ENCODE results near the gene TTLL11. TPM values are rescaled to one million over a fixed set of nuclear protein-coding genes. Genes with fewer than 3 reads are reported as not detected.
"Not testable (repeated sequence)": the region's sequence is repeated elsewhere in the genome, so short reads cannot be mapped to it uniquely, and the experiment has no call there.

TTLL11 gene
- total RNA-seq, 1 donor, result 1.0 TPM

DNA sequence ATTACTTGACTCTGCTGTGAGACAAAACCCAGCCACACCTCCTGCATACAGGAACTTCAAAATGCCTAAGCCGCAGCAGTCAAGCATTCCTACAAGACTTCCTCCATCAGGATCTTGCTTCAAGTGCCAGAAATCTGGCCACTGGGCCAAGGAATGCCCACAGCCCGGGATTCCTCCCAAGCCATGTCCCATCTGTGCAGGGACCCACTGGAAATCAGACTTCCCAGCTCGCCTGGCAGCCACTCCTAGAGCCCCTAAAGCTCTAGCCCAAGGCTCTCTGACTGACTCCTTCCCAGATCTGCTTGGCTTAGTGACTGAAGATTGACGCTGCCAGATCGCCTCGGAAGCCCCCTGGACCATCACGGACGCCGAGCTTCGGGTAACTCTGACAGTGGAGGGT is 300.6 kb downstream of the TTLL11 start:
- H3K4me3 ChIP-seq (ENCODE audit: low read length); H3K4me1 ChIP-seq (ENCODE audit: insufficient read depth, low read length); H3K27me3 ChIP-seq (ENCODE audit: insufficient read depth, low read length); H3K9me3 ChIP-seq (ENCODE audit: low read depth, low read length): not testable (repeated sequence)

DNA sequence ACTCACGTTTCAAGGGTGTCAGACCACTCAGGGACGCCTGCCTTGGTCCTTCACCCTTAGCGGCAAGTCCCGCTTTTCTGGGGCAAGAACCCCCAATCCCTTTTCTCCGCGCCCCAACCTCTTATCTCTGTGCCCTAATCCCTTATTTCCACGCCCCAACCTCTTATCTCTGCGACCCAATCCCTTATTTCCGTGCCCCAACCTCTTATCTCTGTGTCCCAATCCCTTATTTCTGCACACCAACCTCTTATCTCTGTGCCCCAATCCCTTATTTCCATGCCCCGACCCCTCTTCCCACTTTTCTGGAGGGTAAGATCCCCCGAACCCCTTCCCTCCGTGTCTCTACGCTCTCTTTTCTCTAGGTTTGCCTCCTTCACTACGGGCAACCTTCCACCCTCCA is 302.3 kb downstream of the TTLL11 start:
- Histone ChIP-seq H3K9me3 (ENCODE audit: low read depth, low read length) (no peaks in the 10 kb centered on the region), H3K4me1 (ENCODE audit: insufficient read depth, low read length) (no peaks in the 10 kb centered on the region), H3K4me3 (ENCODE audit: low read length) (no peak overlapping the region), H3K27me3 (ENCODE audit: insufficient read depth, low read length) (no peaks in the 10 kb centered on the region)

- no peak overlapping the region for H3K4me3 ChIP-seq (ENCODE audit: low read length)
Observed at GRCh38 chr9:121788686-121789366, 304.3 kb downstream of the TTLL11 start.

DNA sequence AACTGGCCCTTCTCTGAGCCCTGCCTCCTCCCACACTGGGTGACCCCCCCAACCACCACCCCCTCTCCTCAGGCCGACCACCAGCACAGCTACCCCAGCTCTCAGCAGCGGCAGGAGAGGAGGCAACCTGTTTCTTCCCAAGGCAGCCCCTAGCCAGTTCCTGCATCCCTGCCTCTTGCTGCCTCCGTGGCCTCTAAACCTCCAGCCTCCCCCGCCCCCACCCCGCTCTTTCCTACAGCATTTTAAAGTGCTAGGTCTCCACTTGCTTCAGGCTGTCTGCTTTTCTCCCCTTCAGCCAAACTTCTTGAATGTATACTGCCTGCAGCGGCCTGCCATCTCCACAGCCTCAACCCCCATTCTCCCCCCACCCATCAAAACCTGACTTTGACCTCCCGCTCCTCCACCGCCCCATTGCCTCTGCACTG is 306.1 kb downstream of the TTLL11 start:
- Histone ChIP-seq H3K4me1 (ENCODE audit: insufficient read depth, low read length) (no peaks in the 10 kb centered on the region), H3K4me3 (ENCODE audit: low read length) (no peak overlapping the region), H3K27me3 (ENCODE audit: insufficient read depth, low read length) (no peaks in the 10 kb centered on the region), H3K9me3 (ENCODE audit: low read depth, low read length) (no peaks in the 10 kb centered on the region)

More at GRCh38 chr9:121788686-121789366, 304.3 kb downstream of the TTLL11 start:
- no peaks in the 10 kb centered on the region for H3K4me1 ChIP-seq (ENCODE audit: insufficient read depth, low read length)
- no peaks in the 10 kb centered on the region for H3K9me3 ChIP-seq (ENCODE audit: low read depth, low read length)
- H3K27me3 ChIP-seq (ENCODE audit: insufficient read depth, low read length), result no peaks in the 10 kb centered on the region

GRCh38 chr9:121786543-121786948 is 306.6 kb downstream of the TTLL11 start:
- H3K4me1 ChIP-seq (ENCODE audit: insufficient read depth, low read length), result no peaks in the 10 kb centered on the region
- no peaks in the 10 kb centered on the region for H3K9me3 ChIP-seq (ENCODE audit: low read depth, low read length)
- H3K4me3 ChIP-seq (ENCODE audit: low read length), result no peak overlapping the region
- no peaks in the 10 kb centered on the region for H3K27me3 ChIP-seq (ENCODE audit: insufficient read depth, low read length)

- Histone ChIP-seq H3K4me3 (ENCODE audit: low read length) (no peak overlapping the region), H3K9me3 (ENCODE audit: low read depth, low read length) (no peaks in the 10 kb centered on the region), H3K27me3 (ENCODE audit: insufficient read depth, low read length) (no peaks in the 10 kb centered on the region), H3K4me1 (ENCODE audit: insufficient read depth, low read length) (no peaks in the 10 kb centered on the region)
Observed at GRCh38 chr9:121785673-121786542, 307.2 kb downstream of the TTLL11 start.

DNA sequence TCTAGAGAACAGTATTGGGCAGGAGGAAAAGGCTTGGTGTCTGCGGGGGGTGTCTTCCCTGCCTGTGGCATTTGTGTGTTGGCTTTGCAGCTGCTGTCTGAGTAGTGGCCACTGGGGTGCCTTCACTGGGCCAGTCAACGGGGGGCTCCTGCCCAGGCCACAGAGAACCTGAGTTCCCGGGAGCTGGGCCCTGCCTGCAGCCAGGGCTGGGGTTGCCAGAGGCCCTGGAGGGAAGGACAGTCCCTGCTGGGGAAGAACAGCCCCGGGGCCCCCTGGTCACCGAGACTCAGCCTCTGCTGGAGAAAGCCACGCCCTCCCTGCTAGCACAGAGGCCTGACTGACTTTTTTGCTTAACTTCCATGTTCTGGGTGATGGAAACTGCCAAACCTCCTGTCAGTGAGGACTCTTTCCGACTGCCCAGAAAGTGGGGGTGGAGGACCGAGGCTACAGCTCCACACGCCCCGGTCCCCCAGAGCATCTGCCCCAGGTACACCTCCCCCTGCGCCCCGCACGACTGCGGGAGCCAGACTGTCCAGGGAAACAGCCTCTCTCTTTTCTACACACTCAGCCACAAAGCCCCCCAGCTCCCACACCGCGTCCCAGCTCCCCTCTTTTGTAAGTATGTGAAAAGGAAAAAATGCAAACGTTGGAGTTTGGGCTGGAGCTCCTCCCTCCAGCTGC is 308.2 kb downstream of the TTLL11 start:
- Histone ChIP-seq H3K27me3 (ENCODE audit: insufficient read depth, low read length) (no peaks in the 10 kb centered on the region), H3K9me3 (ENCODE audit: low read depth, low read length) (no peaks in the 10 kb centered on the region), H3K4me1 (ENCODE audit: insufficient read depth, low read length) (no peaks in the 10 kb centered on the region), H3K4me3 (ENCODE audit: low read length) (no peak overlapping the region)

- Histone ChIP-seq H3K27me3 (ENCODE audit: insufficient read depth, low read length) (no peaks in the 10 kb centered on the region), H3K9me3 (ENCODE audit: low read depth, low read length) (no peaks in the 10 kb centered on the region), H3K4me1 (ENCODE audit: insufficient read depth, low read length) (no peaks in the 10 kb centered on the region), H3K4me3 (ENCODE audit: low read length) (no peak overlapping the region)
Observed at GRCh38 chr9:121783521-121784507, 309.3 kb downstream of the TTLL11 start.

DNA sequence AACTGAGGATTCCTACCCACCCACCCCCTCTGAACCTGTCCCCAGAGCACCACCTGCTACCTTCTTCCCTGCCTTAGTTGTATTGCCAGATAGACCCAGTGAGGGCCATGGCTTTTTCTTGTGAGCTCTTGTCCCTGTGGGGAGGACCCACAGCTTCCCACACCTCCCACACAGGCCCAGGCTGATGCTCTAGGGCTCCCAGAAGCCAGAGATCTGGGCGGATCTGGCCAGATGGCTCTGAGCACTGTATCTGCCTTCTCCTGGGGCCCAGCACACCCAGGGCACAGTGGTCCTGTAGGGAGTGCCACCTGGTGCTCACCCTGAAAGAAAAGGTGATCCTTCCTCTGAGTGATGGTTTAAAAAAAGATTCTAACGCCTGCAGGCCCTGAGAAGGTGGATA is 310.0 kb downstream of the TTLL11 start:
- Histone ChIP-seq H3K4me3 (ENCODE audit: low read length) (no peak overlapping the region), H3K9me3 (ENCODE audit: low read depth, low read length) (no peaks in the 10 kb centered on the region), H3K27me3 (ENCODE audit: insufficient read depth, low read length) (no peaks in the 10 kb centered on the region), H3K4me1 (ENCODE audit: insufficient read depth, low read length) (no peaks in the 10 kb centered on the region)

- no peaks in the 10 kb centered on the region for H3K9me3 ChIP-seq (ENCODE audit: low read depth, low read length)
- no peaks in the 10 kb centered on the region for H3K27me3 ChIP-seq (ENCODE audit: insufficient read depth, low read length)
- no peak overlapping the region for H3K4me3 ChIP-seq (ENCODE audit: low read length)
- no peaks in the 10 kb centered on the region for H3K4me1 ChIP-seq (ENCODE audit: insufficient read depth, low read length)
Observed at GRCh38 chr9:121782514-121783110, 310.5 kb downstream of the TTLL11 start.

- Histone ChIP-seq H3K4me3 (ENCODE audit: low read length) (no peak overlapping the region), H3K9me3 (ENCODE audit: low read depth, low read length) (no peaks in the 10 kb centered on the region), H3K27me3 (ENCODE audit: insufficient read depth, low read length) (no peaks in the 10 kb centered on the region), H3K4me1 (ENCODE audit: insufficient read depth, low read length) (no peaks in the 10 kb centered on the region)
Observed at GRCh38 chr9:121781701-121782464, 311.2 kb downstream of the TTLL11 start.

- H3K9me3 ChIP-seq (ENCODE audit: low read depth, low read length), result no peaks in the 10 kb centered on the region
- no peaks in the 10 kb centered on the region for H3K27me3 ChIP-seq (ENCODE audit: insufficient read depth, low read length)
- H3K4me1 ChIP-seq (ENCODE audit: insufficient read depth, low read length), result no peaks in the 10 kb centered on the region
- no peak overlapping the region for H3K4me3 ChIP-seq (ENCODE audit: low read length)
Observed at GRCh38 chr9:121781145-121781548, 312.0 kb downstream of the TTLL11 start.

GRCh38 chr9:121780177-121781040 is 312.7 kb downstream of the TTLL11 start:
- H3K27me3 ChIP-seq (ENCODE audit: insufficient read depth, low read length), result no peaks in the 10 kb centered on the region
- H3K4me3 ChIP-seq (ENCODE audit: low read length), result no peak overlapping the region
- no peaks in the 10 kb centered on the region for H3K4me1 ChIP-seq (ENCODE audit: insufficient read depth, low read length)
- H3K9me3 ChIP-seq (ENCODE audit: low read depth, low read length), result no peaks in the 10 kb centered on the region
